SK-N-SH treated with all-trans-retinoic acid at 6 μM for 48 hours (cell line): ENCODE data around the gene CLEC3B.

Experiments
- ATAC-seq: fragments of 200-7000 bp; cut with Tn5 transposase; 3 replicates; pipeline ENCODE4 v1.9.1; 2020; ENCODE audit warnings: mild to moderate bottlenecking, moderate library complexity
- ARNTL ChIP-seq: fragments of 450-650 bp; formaldehyde crosslinking; IDR thresholded peaks from 2 replicates; pipeline ENCODE4 v1.5.0; 2020; ENCODE audit warnings: low read depth, mild to moderate bottlenecking, moderate library complexity, borderline replicate concordance
- CSDC2 ChIP-seq: fragments of 250-450 bp; sonication (Bioruptor Pico); IDR thresholded peaks from 2 replicates; pipeline ENCODE4 v1.5.0; 2020; ENCODE audit warnings: mild to moderate bottlenecking, moderate library complexity
- CSRNP3 ChIP-seq: fragments of 250-450 bp; sonication (Bioruptor Pico); IDR thresholded peaks from 2 replicates; pipeline ENCODE4 v1.5.1; 2021; ENCODE audit warnings: mild to moderate bottlenecking, moderate library complexity
- ESRRG ChIP-seq: fragments of 250-450 bp; sonication (Bioruptor Pico); IDR thresholded peaks from 2 replicates; pipeline ENCODE4 v1.6.1; 2021; ENCODE audit warnings: mild to moderate bottlenecking
- GLIS3 ChIP-seq: fragments of 250-450 bp; sonication (Bioruptor Pico); IDR thresholded peaks from 2 replicates; pipeline ENCODE4 v1.5.0; 2020; ENCODE audit warnings: mild to moderate bottlenecking, moderate library complexity
- ISL1 ChIP-seq: fragments of 250-450 bp; sonication (Bioruptor Pico); IDR thresholded peaks from 2 replicates; pipeline ENCODE4 v2.1.2; 2022; ENCODE audit warnings: mild to moderate bottlenecking, moderate library complexity
- OSR1 ChIP-seq: fragments of 250-450 bp; sonication (Bioruptor Pico); IDR thresholded peaks from 2 replicates; pipeline ENCODE4 v1.8.0; 2022; ENCODE audit warnings: moderate library complexity, mild to moderate bottlenecking, inconsistent platforms
- PATZ1 ChIP-seq: fragments of 250-450 bp; sonication (Bioruptor Pico); IDR thresholded peaks from 2 replicates; pipeline ENCODE4 v1.8.0; 2020; ENCODE audit warnings: mild to moderate bottlenecking, moderate library complexity, borderline replicate concordance
- POU6F1 ChIP-seq: fragments of 250-450 bp; sonication (Bioruptor Pico); IDR thresholded peaks from 2 replicates; pipeline ENCODE4 v1.8.0; 2021; ENCODE audit warnings: low read depth, mild to moderate bottlenecking, moderate library complexity, borderline replicate concordance
- PPARA ChIP-seq: fragments of 250-450 bp; sonication (Bioruptor Pico); IDR thresholded peaks from 2 replicates; pipeline ENCODE4 v1.5.0; 2020; ENCODE audit warnings: mild to moderate bottlenecking, borderline replicate concordance
- RARB ChIP-seq: fragments of 250-450 bp; sonication (Bioruptor Pico); IDR thresholded peaks from 2 replicates; pipeline ENCODE4 v1.8.0; 2021; ENCODE audit warnings: mild to moderate bottlenecking, moderate library complexity
- SNAI2 ChIP-seq: fragments of 250-450 bp; sonication (Bioruptor Pico); IDR thresholded peaks from 2 replicates; pipeline ENCODE4 v1.5.0; 2020; ENCODE audit warnings: mild to moderate bottlenecking, moderate library complexity
- TCF4 ChIP-seq: fragments of 250-450 bp; sonication (Bioruptor Pico); IDR thresholded peaks from 2 replicates; pipeline ENCODE4 v1.8.0; 2021; ENCODE audit warnings: mild to moderate bottlenecking, moderate library complexity, borderline replicate concordance
- TOX ChIP-seq: fragments of 250-450 bp; sonication (Bioruptor Pico); IDR thresholded peaks from 2 replicates; pipeline ENCODE4 v1.8.0; 2021; ENCODE audit warnings: mild to moderate bottlenecking, moderate library complexity, borderline replicate concordance
- TSHZ2 ChIP-seq: fragments of 250-450 bp; sonication (Bioruptor Pico); IDR thresholded peaks from 2 replicates; pipeline ENCODE4 v1.5.0; 2020; ENCODE audit warnings: mild to moderate bottlenecking, moderate library complexity
- ZC3H10 ChIP-seq: fragments of 250-450 bp; sonication (Bioruptor Pico); IDR thresholded peaks from 2 replicates; pipeline ENCODE4 v1.5.1; 2021; ENCODE audit warnings: mild to moderate bottlenecking, moderate library complexity
- ZFP3 ChIP-seq: fragments of 250-450 bp; sonication (Bioruptor Pico); IDR thresholded peaks from 2 replicates; pipeline ENCODE4 v1.5.0; 2020; ENCODE audit warnings: mild to moderate bottlenecking, moderate library complexity
- ZFP30 ChIP-seq: fragments of 450-650 bp; formaldehyde crosslinking; IDR thresholded peaks from 2 replicates; pipeline ENCODE4 v1.5.0; 2022; ENCODE audit warnings: mild to moderate bottlenecking, moderate library complexity
- ZNF565 ChIP-seq: fragments of 450-650 bp; formaldehyde crosslinking; conservative IDR thresholded peaks from 2 replicates; pipeline ENCODE4 v1.5.0; 2020; ENCODE audit warnings: low read depth, mild to moderate bottlenecking, moderate library complexity
- ZNF70 ChIP-seq: fragments of 450-650 bp; formaldehyde crosslinking; IDR thresholded peaks from 2 replicates; pipeline ENCODE4 v1.5.0; 2020; ENCODE audit warnings: mild to moderate bottlenecking, moderate library complexity
- ZNF8 ChIP-seq: fragments of 450-650 bp; formaldehyde crosslinking; IDR thresholded peaks from 2 replicates; pipeline ENCODE4 v1.5.0; 2020; ENCODE audit warnings: mild to moderate bottlenecking, moderate library complexity

The CLEC3B gene

GRCh38 chr3:45000823-45001222 is 25.3 kb upstream of the CLEC3B start:
- TF ChIP-seq ZFP3 (CRISPR knock-in tag): no peak
- TF ChIP-seq PPARA (CRISPR knock-in tag): no peak
- TF ChIP-seq ZC3H10 (CRISPR knock-in tag): no peak
- TF ChIP-seq CSRNP3 (CRISPR knock-in tag): no peak
- no peak for TF ChIP-seq TSHZ2
- TF ChIP-seq ESRRG (CRISPR knock-in tag): no peak
- TF ChIP-seq CSDC2 (CRISPR knock-in tag): no peak
- no peak for TF ChIP-seq GLIS3 (CRISPR knock-in tag)
- TF ChIP-seq RARB (CRISPR knock-in tag): no peak
- TF ChIP-seq ARNTL (CRISPR knock-in tag): no peak
- TF ChIP-seq PATZ1 (CRISPR knock-in tag): no peak
- TF ChIP-seq SNAI2 (CRISPR knock-in tag): no peak
- TF ChIP-seq TCF4: no peak
- TF ChIP-seq OSR1 (CRISPR knock-in tag): no peak
- TF ChIP-seq ZNF8: no peak
- TF ChIP-seq ZFP30 (CRISPR knock-in tag): no peak
- no peak for TF ChIP-seq ZNF565 (CRISPR knock-in tag)
- TF ChIP-seq POU6F1: no peak
- TF ChIP-seq, all 23 proteins: peak for 0
- ATAC-seq: no peak

GRCh38 chr3:45001738-45002137 is 24.4 kb upstream of the CLEC3B start:
- no peak for ATAC-seq
- TF ChIP-seq PATZ1 (CRISPR knock-in tag) (no peak), TOX (CRISPR knock-in tag) (no peak), ESRRG (CRISPR knock-in tag) (no peak), ISL1 (CRISPR knock-in tag) (no peak), ZFP30 (CRISPR knock-in tag) (no peak), TSHZ2 (no peak), POU6F1 (no peak), ZC3H10 (CRISPR knock-in tag) (no peak), RARB (CRISPR knock-in tag) (no peak), OSR1 (CRISPR knock-in tag) (no peak), ZNF70 (CRISPR knock-in tag) (no peak), ZNF565 (CRISPR knock-in tag) (no peak)
